GM03348 (cell line): ENCODE measurements around the gene AGXT.
A peak's percentile ranks its signal among the peaks of the same experiment; 100 is the strongest.

Source experiments
- DNase-seq: peaks from one replicate; pipeline ENCODE4 v3.0.0; 2012; ENCODE audit warnings: low spot score

Gene AGXT

GRCh38 chr2:240868286-240869108 is at the start of gene AGXT:
Gene AGXT (plus strand): TSS chr2:240868824. CDS start chr2:240868866, 42 bp downstream.
- no peak for DNase-seq

GRCh38 chr2:240819126-240819857 is 49.3 kb upstream of the AGXT start:
- no peak for DNase-seq

GRCh38 chr2:240819858-240820606 is 48.6 kb upstream of the AGXT start, which contains the start of gene KIF1A:
Gene KIF1A (minus strand): TSS chr2:240820219. CDS start chr2:240797752, 22,467 bp downstream.
- DNase-seq: no peak

GRCh38 chr2:240820607-240821428 is 47.8 kb upstream of the AGXT start:
- DNase-seq: no peak

GRCh38 chr2:240821429-240821778 is 47.2 kb upstream of the AGXT start:
- no peak for DNase-seq

- no peak for DNase-seq
Measured at GRCh38 chr2:240822280-240822847, 46.3 kb upstream of the AGXT start.

- no peak for DNase-seq
Measured at GRCh38 chr2:240823449-240824336, 44.9 kb upstream of the AGXT start.

GRCh38 chr2:240825476-240825875 is 43.1 kb upstream of the AGXT start:
- no peak for DNase-seq

GRCh38 chr2:240831594-240832204 is 36.9 kb upstream of the AGXT start:
- no peak for DNase-seq

- DNase-seq: peak; percentile 90
Measured at GRCh38 chr2:240832205-240832727, 36.4 kb upstream of the AGXT start.

GRCh38 chr2:240832921-240833494 is 35.6 kb upstream of the AGXT start:
- DNase-seq: no peak

GRCh38 chr2:240833724-240834285 is 34.8 kb upstream of the AGXT start:
- no peak for DNase-seq

- DNase-seq: no peak
Measured at GRCh38 chr2:240834377-240834975, 34.1 kb upstream of the AGXT start.

- no peak for DNase-seq
Measured at GRCh38 chr2:240835528-240835927, 33.1 kb upstream of the AGXT start.

GRCh38 chr2:240836781-240837467 is 31.7 kb upstream of the AGXT start:
- DNase-seq: peak; percentile 93

GRCh38 chr2:240837621-240838020 is 31.0 kb upstream of the AGXT start:
- no peak for DNase-seq
